Parathyroid adenoma (tissue), 2 donors: ENCODE results near the gene ITPRIPL1.

Source experiments
- H2AFZ ChIP-seq: fragments of 300-600 bp; sonication (generic); one replicate; pipeline ENCODE4 v1.7.0; 2017; ENCODE audit warnings: antibody characterized with exemption, mild to moderate bottlenecking
- H3K27ac ChIP-seq: fragments of 300-600 bp; sonication (generic); one replicate; pipeline ENCODE4 v1.7.0; 2017
- H3K27me3 ChIP-seq: fragments of 300-600 bp; sonication (generic); one replicate; pipeline ENCODE4 v1.7.0; 2017; ENCODE audit warnings: low read length; ENCODE audit not compliant: control insufficient read depth, insufficient read depth
- H3K36me3 ChIP-seq: fragments of 300-600 bp; sonication (generic); one replicate; pipeline ENCODE4 v1.7.0; 2017; ENCODE audit warnings: low read length; ENCODE audit not compliant: control insufficient read depth, insufficient read depth
- H3K4me1 ChIP-seq: fragments of 300-600 bp; sonication (generic); one replicate; pipeline ENCODE4 v1.7.0; 2017; ENCODE audit warnings: control low read depth
- H3K4me2 ChIP-seq: fragments of 300-600 bp; sonication (generic); one replicate; pipeline ENCODE4 v1.7.0; 2017; ENCODE audit warnings: low read length
- H3K4me3 ChIP-seq: fragments of 300-600 bp; sonication (generic); one replicate; pipeline ENCODE4 v1.7.0; 2017; ENCODE audit warnings: low read depth, low read length
- H3K79me2 ChIP-seq: fragments of 300-600 bp; sonication (generic); one replicate; pipeline ENCODE4 v1.7.0; 2017; ENCODE audit warnings: control low read depth
- H3K9ac ChIP-seq: fragments of 300-600 bp; sonication (generic); one replicate; pipeline ENCODE4 v1.7.0; 2017; ENCODE audit warnings: mild to moderate bottlenecking
- H3K9me3 ChIP-seq: fragments of 300-600 bp; sonication (generic); one replicate; pipeline ENCODE4 v1.7.0; 2017; ENCODE audit warnings: low read length; ENCODE audit not compliant: control insufficient read depth
- TF ChIP-seq, protein P1 (sequence below): fragments of 300-600 bp; sonication (generic); IDR thresholded peaks from one replicate; pipeline ENCODE4 v1.7.0; 2017; ENCODE audit warnings: antibody characterized with exemption, mild to moderate bottlenecking
- donor health status: primary hyperparathyroidism.

The ITPRIPL1 gene

DNA sequence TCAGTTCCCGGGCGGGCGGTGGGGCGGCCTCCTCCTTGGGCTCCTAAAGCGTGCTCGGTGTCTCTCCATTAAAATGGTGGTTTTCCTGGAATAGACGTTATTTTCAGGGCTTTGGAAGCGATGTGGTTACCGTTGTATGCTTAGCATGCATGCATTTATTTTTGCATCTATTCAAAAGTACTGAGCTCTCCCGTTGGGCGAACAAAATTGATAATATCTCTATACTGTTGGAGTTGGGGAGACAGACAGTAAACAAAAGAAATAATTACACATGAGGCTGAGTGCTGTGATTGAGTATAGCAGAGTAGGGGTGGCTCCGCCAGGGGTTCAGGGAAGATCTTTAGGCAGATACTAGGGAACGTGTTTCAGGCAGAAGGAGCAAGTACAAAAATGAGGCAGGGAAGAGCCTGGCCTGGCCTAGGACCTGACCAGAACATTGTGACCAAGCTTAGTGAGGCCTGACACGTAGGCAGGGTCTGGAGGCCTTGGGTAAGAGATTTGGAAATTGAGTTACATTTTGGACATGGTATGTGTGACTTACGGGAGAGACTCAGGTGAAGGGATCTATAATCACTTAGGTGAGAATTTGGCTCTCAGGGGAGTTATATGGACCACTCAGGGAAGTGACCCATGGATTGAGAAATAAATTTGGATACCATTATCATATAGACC is 11.1 kb downstream of the ITPRIPL1 start:
- no peaks in the 10 kb centered on the region for H3K9me3 ChIP-seq
- H3K36me3 ChIP-seq = no peaks in the 10 kb centered on the region
- no peaks in the 10 kb centered on the region for H3K4me1 ChIP-seq
- no peaks in the 10 kb centered on the region for H3K27me3 ChIP-seq
- peak overlapping the region; percentile 95 for H3K4me3 ChIP-seq
- H3K27ac ChIP-seq = no peak overlapping the region
- H2AFZ ChIP-seq = peak overlapping the region; percentile 100
- peak overlapping the region; percentile 70 for H3K4me2 ChIP-seq
- TF ChIP-seq, protein P1, sequence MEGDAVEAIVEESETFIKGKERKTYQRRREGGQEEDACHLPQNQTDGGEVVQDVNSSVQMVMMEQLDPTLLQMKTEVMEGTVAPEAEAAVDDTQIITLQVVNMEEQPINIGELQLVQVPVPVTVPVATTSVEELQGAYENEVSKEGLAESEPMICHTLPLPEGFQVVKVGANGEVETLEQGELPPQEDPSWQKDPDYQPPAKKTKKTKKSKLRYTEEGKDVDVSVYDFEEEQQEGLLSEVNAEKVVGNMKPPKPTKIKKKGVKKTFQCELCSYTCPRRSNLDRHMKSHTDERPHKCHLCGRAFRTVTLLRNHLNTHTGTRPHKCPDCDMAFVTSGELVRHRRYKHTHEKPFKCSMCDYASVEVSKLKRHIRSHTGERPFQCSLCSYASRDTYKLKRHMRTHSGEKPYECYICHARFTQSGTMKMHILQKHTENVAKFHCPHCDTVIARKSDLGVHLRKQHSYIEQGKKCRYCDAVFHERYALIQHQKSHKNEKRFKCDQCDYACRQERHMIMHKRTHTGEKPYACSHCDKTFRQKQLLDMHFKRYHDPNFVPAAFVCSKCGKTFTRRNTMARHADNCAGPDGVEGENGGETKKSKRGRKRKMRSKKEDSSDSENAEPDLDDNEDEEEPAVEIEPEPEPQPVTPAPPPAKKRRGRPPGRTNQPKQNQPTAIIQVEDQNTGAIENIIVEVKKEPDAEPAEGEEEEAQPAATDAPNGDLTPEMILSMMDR = no peak
- H3K79me2 ChIP-seq = no peaks in the 10 kb centered on the region
- H3K9ac ChIP-seq = no peak overlapping the region

DNA sequence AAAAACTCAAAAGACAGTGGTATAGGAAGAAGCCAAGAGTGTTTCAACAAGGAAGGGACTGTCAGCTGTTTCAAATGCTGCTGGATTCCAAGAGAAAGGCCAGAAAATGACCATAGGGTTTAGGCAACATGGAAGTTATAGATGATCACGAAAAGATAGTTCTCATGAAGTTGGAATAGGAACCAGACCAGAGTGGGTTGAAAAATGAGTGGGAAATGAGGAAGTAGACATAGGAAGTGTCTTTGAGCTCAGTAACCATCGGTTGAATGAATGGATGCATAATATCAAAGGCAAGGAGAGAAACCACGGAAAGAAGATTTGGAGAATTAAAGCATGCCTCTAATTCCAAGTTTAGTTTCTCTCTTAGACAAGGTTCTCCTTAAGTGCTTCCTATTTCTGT is 11.8 kb downstream of the ITPRIPL1 start:
- H3K4me1 ChIP-seq = no peaks in the 10 kb centered on the region
- H2AFZ ChIP-seq = no peak overlapping the region
- H3K9me3 ChIP-seq = no peaks in the 10 kb centered on the region
- H3K4me3 ChIP-seq = no peak overlapping the region
- no peak overlapping the region for H3K4me2 ChIP-seq
- no peaks in the 10 kb centered on the region for H3K27me3 ChIP-seq
- H3K27ac ChIP-seq = no peak overlapping the region
- no peaks in the 10 kb centered on the region for H3K36me3 ChIP-seq
- H3K9ac ChIP-seq = no peak overlapping the region
- no peaks in the 10 kb centered on the region for H3K79me2 ChIP-seq
- TF ChIP-seq, protein P1 = no peak

DNA sequence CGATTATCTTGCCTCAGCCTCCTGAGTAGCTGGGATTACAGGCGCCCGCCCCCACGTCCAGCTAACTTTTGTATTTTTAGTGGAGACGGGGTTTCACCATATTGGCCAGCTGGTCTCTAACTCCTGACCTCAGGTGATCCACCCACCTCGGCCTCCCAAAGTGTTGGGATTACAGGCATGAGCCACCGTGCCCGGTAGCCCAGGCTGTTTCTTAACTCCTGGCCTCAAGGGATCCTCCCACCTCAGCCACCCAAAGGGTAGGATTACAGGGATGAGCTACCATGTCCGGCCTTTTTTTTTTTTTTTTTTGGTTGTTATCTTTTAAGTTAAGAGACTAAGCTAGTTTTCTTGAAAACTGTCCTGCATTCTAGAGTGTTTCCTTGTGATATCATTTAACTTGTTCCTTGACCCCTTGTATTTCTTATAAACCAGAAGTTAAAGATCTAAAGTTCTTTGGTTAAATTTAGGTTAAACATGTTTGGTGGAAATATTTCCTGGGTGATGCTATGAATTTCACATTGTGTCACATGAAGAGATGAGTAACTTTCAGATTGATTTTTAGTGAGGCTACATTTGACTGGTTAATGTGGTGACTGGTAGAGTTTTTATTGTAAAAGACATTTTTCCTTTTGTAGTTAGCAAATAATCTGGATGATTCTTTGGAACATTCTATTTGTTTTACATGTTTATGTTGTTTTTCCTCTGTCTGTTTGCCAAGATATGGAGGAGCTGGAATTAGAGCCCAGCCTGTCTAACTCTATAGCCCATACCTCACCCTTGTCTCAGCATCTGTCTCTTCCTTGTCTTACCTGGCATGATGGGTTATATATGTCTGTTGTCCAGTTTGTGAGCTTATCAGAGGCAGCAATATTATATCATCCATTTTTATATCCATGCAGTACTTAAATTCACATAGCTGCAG is 15.6 kb downstream of the ITPRIPL1 start:
- Histone ChIP-seq H3K79me2 (no peaks in the 10 kb centered on the region), H3K27ac (no peak overlapping the region), H2AFZ (no peak overlapping the region), H3K9me3 (no peaks in the 10 kb centered on the region), H3K9ac (no peak overlapping the region), H3K27me3 (no peaks in the 10 kb centered on the region), H3K4me3 (no peak overlapping the region), H3K4me2 (no peak overlapping the region), H3K36me3 (no peaks in the 10 kb centered on the region), H3K4me1 (peaks cover 4% of the 10 kb centered on the region)
- TF ChIP-seq, protein P1 = no peak

DNA sequence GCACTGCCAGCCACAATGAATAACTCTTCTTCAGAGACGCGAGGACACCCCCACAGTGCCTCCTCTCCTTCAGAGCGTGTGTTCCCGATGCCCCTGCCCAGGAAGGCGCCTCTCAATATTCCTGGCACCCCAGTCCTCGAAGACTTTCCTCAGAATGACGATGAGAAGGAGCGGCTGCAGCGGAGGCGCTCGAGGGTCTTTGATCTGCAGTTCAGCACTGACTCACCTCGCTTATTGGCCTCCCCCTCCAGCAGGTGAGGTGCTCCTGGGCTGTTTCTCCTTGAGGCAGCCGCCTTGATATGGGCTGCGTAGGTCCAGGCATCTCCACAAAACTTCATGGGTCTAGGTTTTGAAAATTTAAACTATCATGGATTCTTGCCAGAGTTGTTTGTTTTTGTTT is 16.5 kb downstream of the ITPRIPL1 start:
- peaks cover 6% of the 10 kb centered on the region for H3K4me1 ChIP-seq
- H3K36me3 ChIP-seq = no peaks in the 10 kb centered on the region
- no peak overlapping the region for H3K4me2 ChIP-seq
- no peaks in the 10 kb centered on the region for H3K79me2 ChIP-seq
- no peaks in the 10 kb centered on the region for H3K9me3 ChIP-seq
- H3K9ac ChIP-seq = no peak overlapping the region
- TF ChIP-seq, protein P1 = no peak
- H3K27me3 ChIP-seq = no peaks in the 10 kb centered on the region
- no peak overlapping the region for H3K4me3 ChIP-seq
- no peak overlapping the region for H2AFZ ChIP-seq
- no peak overlapping the region for H3K27ac ChIP-seq
